ENCODE results near the gene FXR2.

GRCh38 chr17:7647018-7647417, 32.3 kb upstream of the FXR2 start:
- TF ChIP-seq CTCF (IDR thresholded peaks at IDR 0.05 in 8 of 11, conservative IDR thresholded peaks at IDR 0.05 in 3 of 11) (no peak), POLR2A (IDR thresholded peaks at IDR 0.05) (no peak), POLR2AphosphoS5 (IDR thresholded peaks at IDR 0.05) (no peak)
